OCI-LY7 (cell line): ENCODE results near the gene TGM2. TPM values are rescaled to one million over a fixed set of nuclear protein-coding genes. Genes with fewer than 3 reads are reported as not detected.

Experiments used
- BruUV-seq: library from RNA; stranded (reverse); fragments of 400-500 nt; replicated peaks from 2 replicates; lab custom pipeline; 2021; lab: Mats Ljungman, UMichigan
- CTCF ChIA-PET: fragments of 300-600 bp; sonication (Branson Sonifier 250); formaldehyde crosslinking; loops from one replicate; lab custom pipeline; 2022; ENCODE audit warnings: antibody characterized with exemption; ENCODE audit not compliant: unreplicated experiment; lab: Charles Lee
- POLR2A ChIA-PET: fragments of 300-600 bp; sonication (Branson Sonifier 250); formaldehyde crosslinking; loops from one replicate; lab custom pipeline; 2022; ENCODE audit warnings: antibody characterized with exemption; lab: Charles Lee
- DNase-seq: peaks from one replicate; pipeline ENCODE4 v3.0.0-alpha.2; 2015; ENCODE audit warnings: low spot score
- H2AFZ ChIP-seq: fragments of 200-600 bp; sonication (generic), shearing (Covaris generic); 2 replicates; pipeline ENCODE4 v1.6.1; 2014; ENCODE audit warnings: mild to moderate bottlenecking, antibody characterized with exemption, low read length, moderate library complexity
- H3K27ac ChIP-seq: fragments of 200-600 bp; sonication (generic); 2 replicates; pipeline ENCODE4 v1.5.1; 2014; ENCODE audit warnings: mixed run types, low read depth, mild to moderate bottlenecking, moderate library complexity, low read length, inconsistent platforms; ENCODE audit not compliant: poor library complexity, severe bottlenecking
- H3K36me3 ChIP-seq: fragments of 200-600 bp; sonication (generic); 2 replicates; pipeline ENCODE4 v1.6.1; 2014; ENCODE audit warnings: mild to moderate bottlenecking, antibody characterized with exemption, low read length, moderate library complexity, mixed read lengths; ENCODE audit not compliant: insufficient read depth
- H3K4me1 ChIP-seq: fragments of 200-600 bp; sonication (generic); 2 replicates; pipeline ENCODE4 v1.5.1; 2014; ENCODE audit warnings: mild to moderate bottlenecking, low read length; ENCODE audit not compliant: insufficient read depth, poor library complexity, severe bottlenecking
- H3K4me2 ChIP-seq: fragments of 200-600 bp; sonication (generic); 2 replicates; pipeline ENCODE4 v1.6.1; 2014; ENCODE audit warnings: mild to moderate bottlenecking, low read length
- H3K4me3 ChIP-seq: fragments of 200-600 bp; sonication (generic); 2 replicates; pipeline ENCODE4 v1.5.1; 2014; ENCODE audit warnings: mild to moderate bottlenecking, low read depth, low read length; ENCODE audit not compliant: poor library complexity, severe bottlenecking
- H3K79me2 ChIP-seq: fragments of 200-600 bp; sonication (generic); 2 replicates; pipeline ENCODE4 v1.6.1; 2016; ENCODE audit warnings: low read depth, mild to moderate bottlenecking, low read length, moderate library complexity, mixed read lengths; ENCODE audit not compliant: insufficient read depth
- H3K9me2 ChIP-seq: fragments of 200-600 bp; sonication (generic); 2 replicates; pipeline ENCODE4 v1.6.1; 2016; ENCODE audit warnings: mild to moderate bottlenecking, low read length, mixed read lengths; ENCODE audit not compliant: insufficient read depth
- H3K9me3 ChIP-seq: fragments of 200-600 bp; sonication (generic); 2 replicates; pipeline ENCODE4 v1.6.1; 2014; ENCODE audit warnings: mild to moderate bottlenecking, mixed run types, low read length, mixed read lengths
- H4K20me1 ChIP-seq: fragments of 200-600 bp; sonication (generic); 2 replicates; pipeline ENCODE4 v1.6.1; 2014; ENCODE audit warnings: mild to moderate bottlenecking, antibody characterized with exemption, low read length, moderate library complexity, mixed read lengths; ENCODE audit not compliant: insufficient read depth
- CTCF ChIP-seq: fragments of 200-600 bp; sonication (generic); conservative IDR thresholded peaks from 2 replicates; pipeline ENCODE4 v1.5.1; 2014; ENCODE audit warnings: mild to moderate bottlenecking, antibody characterized with exemption, low read length, moderate library complexity, mixed read lengths
- EZH2phosphoT487 ChIP-seq: fragments of 200-600 bp; sonication (generic); IDR thresholded peaks from 2 replicates; pipeline ENCODE4 v1.6.1; 2018; ENCODE audit warnings: low read depth, borderline replicate concordance, mild to moderate bottlenecking, mixed run types, antibody characterized with exemption, low read length, moderate library complexity, mixed read lengths
- intact Hi-C: fragments of 100-400 bp; cut with micrococcal nuclease; formaldehyde crosslinking; loops from one replicate; pipeline ENCODE4 v1.10.0; 2022; ENCODE audit not compliant: unreplicated experiment
- total RNA-seq, 2 experiments: library from RNA; depleted of rRNA in 1 of 2; stranded (reverse); fragments of >200 nt in 1 of 2; shearing (Covaris generic) in 1 of 2; gene quantifications; 2 replicates each; pipeline ENCODE4 v1.2.3, GENCODE V29; 2014 to 2022

TGM2 gene
- total RNA-seq, 2 experiments from 2014 or later = not detected

DNA sequence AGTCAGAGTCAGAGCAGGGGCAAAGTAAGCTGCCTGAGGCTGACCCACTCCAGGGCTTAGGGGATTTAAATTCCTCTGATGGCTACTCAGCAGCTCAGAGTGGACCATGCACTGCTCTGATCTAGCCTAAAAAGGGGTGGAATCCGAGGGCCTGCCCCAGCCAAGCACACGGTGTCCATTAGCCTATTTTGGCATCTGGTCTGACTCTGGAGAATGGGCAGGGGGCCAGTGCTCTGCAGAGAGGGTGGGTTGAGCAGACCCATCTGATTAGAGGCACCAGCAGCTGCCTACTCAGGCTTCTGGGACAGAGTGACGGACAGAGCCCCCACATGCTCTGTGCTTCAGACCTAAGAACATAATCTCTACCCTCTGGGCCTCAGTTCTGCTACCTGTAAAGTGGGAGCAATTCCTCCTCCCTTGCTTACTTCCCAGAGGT lies 25.9 kb upstream of the TGM2 start:
- Histone ChIP-seq H4K20me1 (no peaks in the 10 kb centered on the region), H2AFZ (no peak overlapping the region), H3K27ac (no peak overlapping the region), H3K9me3 (no peaks in the 10 kb centered on the region), H3K4me2 (no peak overlapping the region), H3K79me2 (no peaks in the 10 kb centered on the region), H3K36me3 (no peaks in the 10 kb centered on the region), H3K4me3 (no peak overlapping the region), H3K9me2 (no peaks in the 10 kb centered on the region), H3K4me1 (no peaks in the 10 kb centered on the region)
- no TSS peak for BruUV-seq
- ChIA-PET CTCF (no interaction called here), POLR2A (no interaction called here)
- TF ChIP-seq EZH2phosphoT487 (no peak), CTCF (no peak)
- DNase-seq = no peak
- intact Hi-C loops = no loop called here

DNA sequence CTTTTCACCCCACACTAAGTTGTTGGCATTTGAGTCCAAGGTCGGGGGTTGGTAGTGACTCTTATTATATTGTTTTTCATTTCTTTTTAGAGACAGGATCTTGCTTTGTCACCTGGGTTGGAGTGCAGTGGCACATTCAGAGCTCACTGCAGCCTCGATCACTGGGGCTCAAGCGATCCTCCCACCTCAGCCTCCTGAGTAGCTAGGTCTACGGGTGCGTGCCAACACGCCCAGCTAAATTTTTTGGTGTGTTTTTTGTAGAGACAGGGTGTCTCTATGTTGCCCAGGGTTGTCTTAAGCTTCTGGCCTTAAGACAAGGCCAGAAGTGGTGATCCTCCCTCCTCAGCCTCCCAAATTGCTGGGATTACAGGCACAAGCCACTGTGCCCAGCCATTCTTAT lies 25.1 kb upstream of the TGM2 start:
- no peaks in the 10 kb centered on the region for H3K36me3 ChIP-seq
- POLR2A ChIA-PET = no interaction called here
- intact Hi-C loops = no loop called here
- no peaks in the 10 kb centered on the region for H3K9me2 ChIP-seq
- H2AFZ ChIP-seq = no peak overlapping the region
- CTCF ChIA-PET = no interaction called here
- H3K27ac ChIP-seq = no peak overlapping the region
- TF ChIP-seq CTCF = no peak
- TF ChIP-seq EZH2phosphoT487 = no peak
- BruUV-seq = no TSS peak
- H4K20me1 ChIP-seq = no peaks in the 10 kb centered on the region
- no peak overlapping the region for H3K4me3 ChIP-seq
- H3K4me1 ChIP-seq = no peaks in the 10 kb centered on the region
- no peaks in the 10 kb centered on the region for H3K9me3 ChIP-seq
- no peak for DNase-seq
- H3K79me2 ChIP-seq = no peaks in the 10 kb centered on the region
- no peak overlapping the region for H3K4me2 ChIP-seq

DNA sequence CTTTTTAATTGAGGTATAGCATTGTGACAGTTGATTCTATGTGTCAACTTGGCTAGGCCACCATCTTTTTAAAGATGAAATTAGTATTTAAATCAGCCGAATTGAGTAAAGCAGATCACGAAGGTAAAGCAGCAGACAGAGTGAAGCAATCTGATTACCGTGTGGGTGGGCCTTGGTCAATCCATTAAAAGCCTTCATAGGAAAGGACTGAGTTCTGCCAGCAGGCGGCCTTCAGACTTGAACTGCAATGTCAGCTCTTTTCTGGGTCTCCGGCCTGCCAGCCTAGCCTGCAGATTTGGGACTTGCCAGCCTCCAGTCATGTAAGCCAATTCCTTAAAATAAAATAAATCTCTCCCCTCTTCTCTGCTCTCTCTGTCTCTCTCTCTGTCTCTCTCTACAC lies 22.4 kb upstream of the TGM2 start:
- H3K9me2 ChIP-seq = no peaks in the 10 kb centered on the region
- ChIA-PET POLR2A (interaction anchor here (0.6 kb wide), 1 partner anchor 566 kb away, joined by 3 read pairs; no protein-coding TSS in a partner anchor), CTCF (no interaction called here)
- no peaks in the 10 kb centered on the region for H4K20me1 ChIP-seq
- no peaks in the 10 kb centered on the region for H3K79me2 ChIP-seq
- TF ChIP-seq CTCF (no peak), EZH2phosphoT487 (no peak)
- H3K4me2 ChIP-seq = no peak overlapping the region
- no peak overlapping the region for H2AFZ ChIP-seq
- no peaks in the 10 kb centered on the region for H3K4me1 ChIP-seq
- H3K9me3 ChIP-seq = no peaks in the 10 kb centered on the region
- no peak overlapping the region for H3K4me3 ChIP-seq
- intact Hi-C loops = no loop called here
- no peaks in the 10 kb centered on the region for H3K36me3 ChIP-seq
- no TSS peak for BruUV-seq
- no peak overlapping the region for H3K27ac ChIP-seq
- no peak for DNase-seq
